CD14-positive monocyte (primary cell): ENCODE measurements around the gene DHRS2. TPM values are rescaled to one million over a fixed set of nuclear protein-coding genes. Genes with fewer than 3 reads are reported as not detected.

Experiments
- DNase-seq, 3 donors: peaks; one replicate each; pipeline ENCODE4 v3.0.0-alpha.2; 2011 to 2022
- H2AFZ ChIP-seq: 2 replicates; pipeline ENCODE4 v1.6.0; 2012; ENCODE audit warnings: mild to moderate bottlenecking, low read depth, low read length, inconsistent platforms; ENCODE audit not compliant: insufficient read depth, poor library complexity, severe bottlenecking
- H3K27ac ChIP-seq, 2 donors: 1 replicate in 1 of 2; 2 replicates in 1 of 2; pipeline ENCODE4 v1.5.1; 2012 to 2013; ENCODE audit warnings: low read length in 2 of 2, control low read depth in 1 of 2, inconsistent platforms in 1 of 2, low read depth in 1 of 2, mild to moderate bottlenecking in 1 of 2
- H3K27me3 ChIP-seq, 2 donors: one replicate each; pipeline versions ENCODE4 v1.6.0 to v1.6.1; 2011 to 2013; ENCODE audit warnings: low read length in 2 of 2; ENCODE audit not compliant: control insufficient read depth in 2 of 2, insufficient read depth in 2 of 2
- H3K36me3 ChIP-seq, 2 donors: replicated peaks in 1 of 2; 1 replicate in 1 of 2; 2 replicates in 1 of 2; pipeline versions ENCODE4 v1.5.1 to v1.6.1; 2012 to 2013; ENCODE audit warnings: low read length in 2 of 2, control low read depth in 1 of 2, inconsistent platforms in 1 of 2, mild to moderate bottlenecking in 1 of 2; ENCODE audit not compliant: insufficient read depth in 2 of 2, control insufficient read depth in 1 of 2
- H3K4me1 ChIP-seq, 2 donors: 1 replicate in 1 of 2; 2 replicates in 1 of 2; pipeline versions ENCODE4 v1.5.1 to v1.6.1; 2012 to 2013; ENCODE audit warnings: low read length in 2 of 2, control low read depth in 1 of 2, inconsistent platforms in 1 of 2, mild to moderate bottlenecking in 1 of 2, moderate library complexity in 1 of 2; ENCODE audit not compliant: insufficient read depth in 2 of 2, control insufficient read depth in 1 of 2
- H3K4me2 ChIP-seq: replicated peaks from 2 replicates; pipeline ENCODE3; 2012; ENCODE audit warnings: low read length, moderate library complexity, mild to moderate bottlenecking; ENCODE audit not compliant: poor library complexity, severe bottlenecking; ENCODE audit errors: extremely low read depth
- H3K4me3 ChIP-seq, 3 experiments: fragments of 200-600 bp in 1 of 3; sonication (generic) in 1 of 3; replicated peaks in 1 of 3; 1 replicate in 2 of 3; 2 replicates in 1 of 3; pipeline ENCODE4 v1.5.1; 2011 to 2013; ENCODE audit warnings: low read length in 3 of 3, mild to moderate bottlenecking in 3 of 3, control low read depth in 2 of 3, low read depth in 2 of 3, inconsistent platforms in 1 of 3, moderate library complexity in 1 of 3
- H3K79me2 ChIP-seq: 2 replicates; pipeline ENCODE4 v1.6.0; 2012; ENCODE audit warnings: mild to moderate bottlenecking, control low read depth, inconsistent platforms, low read length, moderate library complexity; ENCODE audit not compliant: insufficient read depth
- H3K9ac ChIP-seq: 2 replicates; pipeline ENCODE4 v1.6.0; 2017; ENCODE audit warnings: low read length, mild to moderate bottlenecking; ENCODE audit not compliant: insufficient read depth, poor library complexity, severe bottlenecking
- H3K9me3 ChIP-seq, 2 donors: replicated peaks in 1 of 2; 1 replicate in 1 of 2; 2 replicates in 1 of 2; pipeline versions ENCODE4 v1.5.1 to v1.6.1; 2012 to 2013; ENCODE audit warnings: low read length in 2 of 2, control low read depth in 1 of 2; ENCODE audit not compliant: control insufficient read depth in 1 of 2, insufficient read depth in 1 of 2
- H4K20me1 ChIP-seq: 2 replicates; pipeline ENCODE4 v1.6.0; 2012; ENCODE audit warnings: mild to moderate bottlenecking, low read length, control low read depth, moderate library complexity; ENCODE audit not compliant: insufficient read depth
- H3K27ac Mint-ChIP-seq, 7 donors: one replicate each; pipeline ENCODE4 v1.8.0; 2020; ENCODE audit warnings: mild to moderate bottlenecking in 7 of 7, mixed read lengths in 7 of 7, moderate library complexity in 6 of 7, inconsistent platforms in 2 of 7
- H3K27me3 Mint-ChIP-seq, 3 donors: one replicate each; pipeline ENCODE4 v1.8.0; 2021 to 2022; ENCODE audit warnings: low read depth in 3 of 3, mild to moderate bottlenecking in 3 of 3, mixed read lengths in 3 of 3, moderate library complexity in 3 of 3, inconsistent platforms in 1 of 3
- H3K36me3 Mint-ChIP-seq, 2 donors: one replicate each; pipeline ENCODE4 v1.8.0; 2020; ENCODE audit warnings: mixed read lengths in 2 of 2, inconsistent platforms in 1 of 2, mild to moderate bottlenecking in 1 of 2
- H3K4me1 Mint-ChIP-seq: one replicate; pipeline ENCODE4 v1.8.0; 2020; ENCODE audit warnings: mild to moderate bottlenecking, mixed read lengths
- H3K4me3 Mint-ChIP-seq, 2 donors: one replicate each; pipeline ENCODE4 v1.8.0; 2020; ENCODE audit warnings: mild to moderate bottlenecking in 2 of 2, mixed read lengths in 2 of 2, moderate library complexity in 1 of 2
- H3K9me3 Mint-ChIP-seq, 7 donors: one replicate each; pipeline ENCODE4 v1.8.0; 2020 to 2022; ENCODE audit warnings: mixed read lengths in 7 of 7, mild to moderate bottlenecking in 6 of 7, moderate library complexity in 6 of 7, inconsistent platforms in 2 of 7
- CTCF ChIP-seq: fragments of 200-600 bp; IDR thresholded peaks from one replicate; pipeline ENCODE4 v1.8.0; 2022; ENCODE audit warnings: antibody characterized with exemption, mild to moderate bottlenecking
- WGBS: methylation state at CpG from one replicate; pipeline ENCODE4 v1.1.5; 2013; ENCODE audit warnings: missing lambda C conversion rate; ENCODE audit not compliant: insufficient coverage; 5-methylcytosine and 5-hydroxymethylcytosine counted together
- intact Hi-C, 2 donors: fragments of 100-400 bp; cut with micrococcal nuclease; formaldehyde crosslinking; loops; one replicate each; pipeline versions ENCODE4 v1.15.0 to v1.15.1; 2023
- polyA plus RNA-seq, 3 donors: library from polyadenylated mRNA; depleted of rRNA in 1 of 3; unstranded in 2 of 3; stranded (reverse) in 1 of 3; fragments of 300-500 nt in 2 of 3; fragments of >200 nt in 1 of 3; fragmentation: Illumina TruSeq in 2 of 3; gene quantifications; 1 replicate in 2 of 3; 2 replicates in 1 of 3; pipeline ENCODE4 v1.2.3, GENCODE V29; 2012 to 2021

The DHRS2 gene
- polyA plus RNA-seq, 3 donors, result not detected

GRCh38 chr14:23621204-23621931 lies 14.8 kb upstream of the DHRS2 start:
- no peak overlapping the region for H3K4me3 ChIP-seq
- WGBS, result 64% methylated on average over 3 of the region's 6 CpGs
- H4K20me1 ChIP-seq, result no peaks in the 10 kb centered on the region
- H3K4me2 ChIP-seq, result no peak overlapping the region
- Mint-ChIP-seq H3K4me3 (no peak overlapping the region), H3K4me1 (no peaks in the 10 kb centered on the region), H3K36me3 (no peaks in the 10 kb centered on the region), H3K27me3 (peaks cover 0 to 4% (median 3%) of the 10 kb centered on the region in 3 donors), H3K27ac (no peak overlapping the region), H3K9me3 (peaks cover 9 to 27% (median 17%) of the 10 kb centered on the region in 7 donors)
- intact Hi-C loops, result no loop called here
- no peak for DNase-seq
- H3K9me3 ChIP-seq, result peaks cover 11 to 16% of the 10 kb centered on the region in 2 donors
- H3K4me1 ChIP-seq, result no peaks in the 10 kb centered on the region
- H2AFZ ChIP-seq, result no peak overlapping the region
- no peak for TF ChIP-seq CTCF
- H3K27ac ChIP-seq, result no peak overlapping the region
- no peak overlapping the region for H3K9ac ChIP-seq
- H3K36me3 ChIP-seq, result no peaks in the 10 kb centered on the region
- H3K27me3 ChIP-seq, result no peaks in the 10 kb centered on the region
- no peaks in the 10 kb centered on the region for H3K79me2 ChIP-seq

- Histone ChIP-seq H3K27ac (no peak overlapping the region), H3K4me3 (no peak overlapping the region), H3K36me3 (no peaks in the 10 kb centered on the region), H3K27me3 (no peaks in the 10 kb centered on the region), H4K20me1 (no peaks in the 10 kb centered on the region), H3K4me1 (no peaks in the 10 kb centered on the region), H3K9ac (no peak overlapping the region), H3K4me2 (no peak overlapping the region), H3K79me2 (no peaks in the 10 kb centered on the region), H3K9me3 (peaks cover 11 to 16% of the 10 kb centered on the region in 2 donors), H2AFZ (no peak overlapping the region)
- DNase-seq, result no peak
- peaks cover 2 to 4% (median 3%) of the 10 kb centered on the region in 3 donors for H3K27me3 Mint-ChIP-seq
- no peak for TF ChIP-seq CTCF
- 94% methylated on average over 3 of the region's 4 CpGs for WGBS
- intact Hi-C loops, result no loop called here
- H3K4me3 Mint-ChIP-seq, result no peak overlapping the region
- peaks cover 9 to 27% (median 17%) of the 10 kb centered on the region in 7 donors for H3K9me3 Mint-ChIP-seq
- H3K4me1 Mint-ChIP-seq, result no peaks in the 10 kb centered on the region
- no peaks in the 10 kb centered on the region for H3K36me3 Mint-ChIP-seq
- H3K27ac Mint-ChIP-seq, result no peak overlapping the region
These were observed 14.0 kb upstream of the DHRS2 start for GRCh38 chr14:23621932-23622730.
